NCI-H2196 (cell line): ENCODE results near the gene TPCN2.
"Not testable (repeated sequence)": the region's sequence is repeated elsewhere in the genome, so short reads cannot be mapped to it uniquely, and the experiment has no call there.

Experiments used
- DNase-seq: peaks from one replicate; lab custom pipeline; 2025; ENCODE audit not compliant: unreplicated experiment; lab: John Stamatoyannopoulos, UW

TPCN2 gene

DNA sequence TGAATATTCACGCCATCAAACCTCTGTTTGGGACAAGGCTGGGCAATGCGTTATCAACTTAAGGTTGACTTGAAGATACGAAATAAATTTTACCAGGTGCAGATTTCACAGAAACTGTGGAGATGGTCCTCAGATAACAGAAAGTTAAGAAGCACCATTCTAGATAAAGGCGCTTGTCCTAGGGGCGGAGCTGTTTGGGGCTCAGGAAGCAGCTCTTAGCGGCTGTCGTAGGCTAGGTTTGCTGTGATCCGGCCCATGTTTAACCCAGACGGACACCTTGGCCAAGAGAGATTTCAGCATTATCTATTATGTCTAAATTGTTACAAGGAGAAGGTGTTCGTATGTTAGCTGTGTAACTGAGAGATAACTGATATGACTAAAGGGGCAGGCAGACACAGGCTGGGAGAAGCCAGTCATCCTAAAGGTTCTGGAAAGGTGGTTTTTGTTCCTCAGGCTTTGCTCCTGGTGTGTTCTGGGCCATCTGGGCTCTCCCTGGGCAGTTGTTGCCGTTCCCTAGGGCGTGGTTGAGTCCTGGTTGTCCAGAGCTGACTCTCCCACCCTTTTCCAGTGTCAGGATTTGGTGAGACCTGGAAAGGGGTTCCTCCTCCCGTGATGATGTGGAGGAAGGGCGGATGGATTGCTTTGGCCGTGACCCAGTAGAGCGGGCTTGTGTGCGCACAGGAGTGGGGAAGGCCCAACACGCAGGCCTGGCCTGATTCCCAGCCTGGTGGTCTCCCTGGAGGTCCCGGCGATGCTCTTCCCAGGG lies 25.8 kb downstream of the TPCN2 start:
- DNase-seq: no peak

DNA sequence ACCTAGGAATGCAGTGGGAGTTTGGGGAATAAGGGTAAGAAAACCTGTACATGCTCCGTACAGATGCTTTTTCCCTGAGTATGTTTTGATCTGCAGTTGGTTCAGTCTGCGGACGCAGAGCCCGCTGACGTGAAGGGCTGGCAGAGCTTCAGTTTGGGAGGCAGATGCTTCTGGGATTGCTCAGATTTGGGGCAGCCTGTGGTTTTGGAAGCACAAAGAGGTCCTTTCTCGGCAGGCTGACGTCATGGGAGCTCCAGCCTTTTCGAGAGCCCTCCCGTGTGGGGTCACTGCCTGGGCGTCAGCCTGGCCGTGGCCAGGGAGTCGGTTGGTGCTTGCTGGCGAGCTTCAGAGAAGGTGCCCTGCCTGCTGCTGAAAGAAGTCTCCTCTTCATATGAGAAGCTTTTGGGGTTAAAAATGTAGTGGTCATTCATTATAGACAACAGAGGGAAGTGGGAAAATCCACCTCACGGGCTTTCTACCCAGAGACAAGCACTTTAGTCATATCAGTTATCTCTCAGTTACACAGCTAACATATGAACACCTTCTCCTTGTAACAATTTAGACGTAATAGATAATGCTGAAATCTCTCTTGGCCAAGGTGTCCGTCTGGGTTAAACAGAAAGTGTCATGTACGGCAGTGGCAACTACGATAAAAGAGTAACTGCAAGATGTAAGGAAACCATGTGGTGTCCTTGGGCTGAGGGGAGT lies 26.8 kb downstream of the TPCN2 start:
- DNase-seq: no peak

DNA sequence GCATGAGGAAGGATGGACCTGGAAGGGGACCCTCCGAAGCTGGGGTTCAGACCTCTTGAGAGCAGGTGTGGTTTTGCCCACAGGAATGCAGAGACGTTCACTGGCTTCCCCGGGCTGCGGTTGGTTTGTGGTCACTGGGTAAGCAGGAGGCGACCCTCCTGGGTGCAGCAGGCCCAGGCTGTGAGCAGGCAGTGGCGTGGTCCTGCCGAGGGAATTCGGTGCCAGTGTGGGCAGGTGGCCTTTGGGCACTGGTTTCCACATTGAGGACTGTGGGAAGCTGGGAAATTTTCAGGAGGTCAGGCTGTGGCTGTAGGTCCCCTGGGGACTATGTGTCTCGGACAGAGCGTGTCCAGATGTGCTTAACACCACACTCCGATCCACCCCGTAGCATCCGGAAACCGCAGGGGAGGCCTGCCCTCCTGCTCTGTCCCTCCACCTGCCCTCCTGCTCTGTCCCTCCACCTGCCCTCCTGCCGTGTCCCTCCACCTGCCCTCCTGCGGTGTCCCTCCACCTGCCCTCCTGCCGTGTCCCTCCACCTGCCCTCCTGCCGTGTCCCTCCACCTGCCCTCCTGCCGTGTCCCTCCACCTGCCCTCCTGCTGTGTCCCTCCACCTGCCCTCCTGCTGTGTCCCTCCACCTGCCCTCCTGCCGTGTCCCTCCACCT lies 27.5 kb downstream of the TPCN2 start:
- no peak for DNase-seq

DNA sequence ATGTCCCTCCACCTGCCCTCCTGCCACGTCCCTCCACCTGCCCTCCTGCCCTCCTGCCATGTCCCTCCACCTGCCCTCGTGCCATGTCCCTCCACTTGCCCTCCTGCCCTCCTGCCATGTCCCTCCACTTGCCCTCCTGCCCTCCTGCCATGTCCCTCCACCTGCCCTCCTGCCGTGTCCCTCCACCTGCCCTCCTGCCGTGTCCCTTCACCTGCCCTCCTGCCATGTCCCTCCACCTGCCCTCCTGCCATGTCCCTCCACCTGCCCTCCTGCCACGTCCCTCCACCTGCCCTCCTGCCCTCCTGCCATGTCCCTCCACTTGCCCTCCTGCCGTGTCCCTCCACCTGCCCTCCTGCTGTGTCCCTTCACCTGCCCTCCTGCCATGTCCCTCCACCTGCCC lies 28.2 kb downstream of the TPCN2 start:
- DNase-seq: not testable (repeated sequence)

DNA sequence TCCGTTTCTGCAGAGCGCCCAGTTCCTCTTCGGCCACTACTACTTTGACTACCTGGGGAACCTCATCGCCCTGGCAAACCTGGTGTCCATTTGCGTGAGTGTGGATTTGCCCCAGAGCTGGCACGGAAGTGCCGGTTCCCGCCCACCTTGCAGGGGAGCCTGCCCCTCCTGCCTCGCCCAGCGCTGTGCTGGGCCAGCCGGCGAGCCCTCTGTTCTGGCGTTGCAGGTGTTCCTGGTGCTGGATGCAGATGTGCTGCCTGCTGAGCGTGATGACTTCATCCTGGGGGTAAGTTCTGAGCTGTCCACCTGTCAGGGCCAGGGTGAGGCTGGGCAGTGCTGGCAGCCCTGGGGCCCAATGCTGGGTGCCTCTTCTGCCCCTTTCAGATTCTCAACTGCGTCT lies 29.8 kb downstream of the TPCN2 start:
- DNase-seq: no peak

DNA sequence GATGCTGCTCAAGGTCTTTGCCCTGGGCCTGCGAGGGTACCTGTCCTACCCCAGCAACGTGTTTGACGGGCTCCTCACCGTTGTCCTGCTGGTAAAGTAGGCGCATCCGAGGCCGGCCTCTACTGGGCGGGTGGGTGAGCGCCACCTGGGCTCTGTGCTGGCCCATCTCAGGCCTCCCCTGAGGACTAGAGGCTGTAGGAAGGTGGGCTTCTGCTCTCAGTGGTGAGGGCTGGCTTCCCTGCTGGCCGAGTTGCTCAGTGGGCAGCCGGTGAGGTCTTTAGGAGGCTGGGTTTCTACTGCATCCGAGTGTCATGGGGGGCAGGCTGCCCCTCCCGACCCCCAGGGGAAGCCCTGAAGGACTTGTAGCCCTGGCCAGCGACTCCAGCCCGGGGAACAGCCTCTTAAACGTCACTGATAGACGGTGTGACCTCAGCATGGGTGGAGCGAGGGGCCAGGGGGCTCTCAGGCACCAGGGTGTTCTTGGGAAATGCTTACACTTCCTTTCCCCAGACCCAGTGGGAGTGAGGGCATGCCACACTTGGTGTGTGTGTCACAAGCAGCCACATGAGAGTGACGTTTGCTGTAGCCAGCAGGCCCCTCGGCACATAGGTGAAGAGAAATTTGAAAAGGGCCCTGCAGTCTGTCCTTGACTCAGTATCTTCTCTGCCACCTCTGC lies 30.3 kb downstream of the TPCN2 start:
- DNase-seq: no peak

DNA sequence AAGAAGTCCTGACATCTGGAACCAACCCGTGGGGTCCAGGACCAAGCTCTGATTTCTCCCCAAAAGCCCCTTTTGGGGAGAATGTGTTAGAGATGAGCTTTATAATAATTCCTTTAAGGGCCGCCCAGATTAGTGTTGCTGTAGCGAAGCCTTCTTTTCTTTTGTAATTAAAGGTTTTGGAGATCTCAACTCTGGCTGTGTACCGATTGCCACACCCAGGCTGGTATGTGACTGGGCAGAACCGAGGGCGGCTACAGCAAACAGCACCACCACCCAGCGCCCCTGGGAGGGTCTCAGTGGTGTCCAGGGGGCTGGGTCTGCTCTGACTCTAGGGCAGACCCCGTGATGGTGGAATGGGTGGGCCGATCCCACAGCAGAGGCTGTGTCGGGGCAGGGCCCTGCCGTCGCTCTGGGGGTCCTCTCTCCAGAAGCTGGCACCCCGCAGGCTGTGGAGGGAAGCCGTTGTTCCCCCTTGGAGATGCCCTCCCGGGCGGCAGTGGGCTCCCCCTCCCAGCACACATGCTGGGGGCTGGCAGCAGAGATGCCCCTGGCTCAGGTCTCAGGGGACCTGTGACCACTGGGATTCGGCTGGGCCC lies 31.0 kb downstream of the TPCN2 start:
- no peak for DNase-seq

DNA sequence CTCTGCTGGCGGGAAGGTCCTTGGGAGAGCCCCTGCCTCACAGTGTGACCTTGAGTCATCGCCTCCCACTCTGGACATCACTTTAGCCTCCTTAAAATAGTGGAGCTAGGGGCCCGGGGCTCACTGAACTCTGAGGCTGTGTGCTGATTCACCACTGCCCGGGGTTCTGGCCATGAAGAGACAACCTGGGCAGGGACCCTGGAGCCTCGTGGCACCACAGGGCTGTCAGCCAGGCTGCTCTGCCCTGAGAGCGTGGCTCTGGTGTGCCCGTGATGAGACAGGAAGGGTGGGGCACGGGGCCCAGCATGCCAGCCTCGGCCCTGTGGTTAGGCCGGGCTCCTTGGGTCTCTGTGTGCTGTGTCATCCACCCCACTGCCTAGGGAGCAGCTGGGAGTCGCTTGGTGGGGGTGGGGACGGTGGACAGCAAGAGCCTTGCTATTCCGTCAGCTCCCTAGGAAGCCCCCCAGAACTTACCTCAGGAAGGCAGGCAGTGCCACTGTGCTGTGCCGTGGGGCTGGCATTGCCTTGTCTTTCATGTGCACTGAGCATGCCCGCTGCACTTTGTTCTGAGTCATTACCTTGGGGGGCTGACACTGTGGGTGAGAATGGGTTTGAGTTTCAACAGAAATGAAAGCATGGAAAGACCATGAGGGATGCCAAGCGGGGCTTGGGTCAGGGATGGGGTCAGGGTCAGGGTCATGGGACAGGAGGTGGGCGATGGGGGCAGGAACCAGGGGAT lies 31.7 kb downstream of the TPCN2 start:
- DNase-seq: no peak

DNA sequence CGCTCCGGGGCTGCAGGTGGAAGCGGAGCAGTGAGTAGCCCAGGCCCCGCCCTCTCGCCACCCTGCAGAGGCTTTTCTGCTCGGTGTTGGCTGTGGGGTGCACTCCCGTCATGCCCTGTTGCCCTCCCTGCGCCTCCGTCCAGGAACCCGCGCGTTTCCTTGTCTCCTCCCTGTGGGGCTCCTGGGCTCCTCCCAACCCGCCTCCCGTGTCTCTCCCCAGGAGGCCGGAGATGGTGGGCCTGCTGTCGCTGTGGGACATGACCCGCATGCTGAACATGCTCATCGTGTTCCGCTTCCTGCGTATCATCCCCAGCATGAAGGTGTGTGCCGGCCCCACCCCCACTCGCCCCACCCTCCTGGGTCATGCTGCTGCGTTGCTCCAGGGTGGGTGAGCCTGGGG lies 32.4 kb downstream of the TPCN2 start:
- no peak for DNase-seq

DNA sequence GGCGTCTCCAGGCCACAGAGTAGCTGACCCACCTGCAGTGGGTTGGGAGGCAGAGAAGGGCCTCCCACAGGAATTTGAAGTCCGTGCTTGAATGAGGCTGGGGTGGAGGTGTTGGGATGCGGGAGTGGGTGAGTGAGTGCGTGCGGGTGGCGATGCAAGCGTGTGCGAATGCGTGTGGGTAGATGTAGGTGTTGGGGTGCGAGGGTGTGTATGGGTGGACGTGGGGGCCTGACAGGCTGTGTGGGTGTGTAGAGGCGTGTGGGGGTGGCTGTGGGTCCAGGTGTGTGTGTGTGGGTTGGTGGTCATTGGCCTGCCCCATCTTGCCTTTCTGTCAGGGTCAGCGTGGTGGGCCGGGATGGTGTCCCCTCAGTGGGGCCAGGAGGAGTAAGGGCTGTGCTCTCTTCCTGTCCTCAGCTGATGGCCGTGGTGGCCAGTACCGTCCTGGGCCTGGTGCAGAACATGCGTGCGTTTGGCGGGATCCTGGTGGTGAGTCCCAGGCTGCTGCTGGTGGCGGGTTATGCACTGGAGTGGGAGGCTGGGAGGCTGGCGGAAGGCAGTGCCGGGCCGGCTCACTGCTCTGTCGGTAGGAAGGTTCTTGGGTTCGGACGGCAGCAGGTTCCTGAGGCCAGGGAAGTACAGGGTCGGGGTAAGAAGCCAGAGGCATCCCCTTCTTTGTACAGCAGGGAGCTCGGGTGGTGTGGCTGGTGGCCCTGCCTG lies 35.0 kb downstream of the TPCN2 start:
- DNase-seq: no peak

DNA sequence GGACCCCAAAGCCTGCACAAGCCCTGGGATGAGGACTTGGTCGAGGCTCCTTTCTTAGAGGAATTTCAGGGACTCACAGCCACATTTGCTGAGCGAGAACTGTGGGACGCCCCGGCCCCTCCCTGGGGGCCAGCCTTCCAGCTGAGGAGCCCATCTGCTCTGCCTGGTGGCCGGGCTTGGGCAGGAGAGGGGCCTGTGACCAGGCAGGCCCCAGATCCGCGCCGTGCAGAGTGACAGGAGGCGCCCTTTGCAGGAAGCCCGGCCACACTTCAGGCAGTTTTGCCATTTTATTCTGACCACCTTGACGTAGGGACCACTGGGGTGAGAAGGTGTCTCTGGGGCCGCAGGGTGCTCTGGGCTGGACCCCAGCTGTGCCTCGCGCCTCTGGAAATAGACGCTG lies 35.6 kb downstream of the TPCN2 start:
- DNase-seq: no peak

DNA sequence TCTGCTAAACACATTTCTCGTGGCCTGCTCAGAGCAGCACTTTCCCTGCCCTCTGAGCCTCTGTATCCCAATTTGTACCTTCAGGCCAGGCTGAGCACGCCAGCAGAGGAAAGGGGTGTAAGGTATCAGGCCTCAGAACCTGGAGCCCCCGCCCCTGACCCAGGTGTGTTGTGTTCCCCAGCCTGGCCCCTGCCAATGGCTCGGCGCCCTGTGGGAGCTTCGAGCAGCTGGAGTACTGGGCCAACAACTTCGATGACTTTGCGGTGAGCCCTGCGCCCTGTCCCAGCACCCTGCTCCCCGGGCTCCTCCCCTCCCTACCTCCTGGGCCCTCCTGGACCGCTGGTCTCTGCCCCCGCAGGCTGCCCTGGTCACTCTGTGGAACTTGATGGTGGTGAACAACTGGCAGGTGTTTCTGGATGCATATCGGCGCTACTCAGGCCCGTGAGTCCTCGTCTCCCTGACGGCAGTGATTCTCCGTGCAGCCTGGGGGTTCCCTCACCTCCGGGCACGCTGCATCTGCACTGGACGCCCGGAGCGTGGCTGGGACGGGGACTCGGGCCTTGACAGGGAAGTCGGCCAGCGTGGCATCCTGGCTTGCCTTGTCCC lies 36.9 kb downstream of the TPCN2 start:
- DNase-seq: no peak

DNA sequence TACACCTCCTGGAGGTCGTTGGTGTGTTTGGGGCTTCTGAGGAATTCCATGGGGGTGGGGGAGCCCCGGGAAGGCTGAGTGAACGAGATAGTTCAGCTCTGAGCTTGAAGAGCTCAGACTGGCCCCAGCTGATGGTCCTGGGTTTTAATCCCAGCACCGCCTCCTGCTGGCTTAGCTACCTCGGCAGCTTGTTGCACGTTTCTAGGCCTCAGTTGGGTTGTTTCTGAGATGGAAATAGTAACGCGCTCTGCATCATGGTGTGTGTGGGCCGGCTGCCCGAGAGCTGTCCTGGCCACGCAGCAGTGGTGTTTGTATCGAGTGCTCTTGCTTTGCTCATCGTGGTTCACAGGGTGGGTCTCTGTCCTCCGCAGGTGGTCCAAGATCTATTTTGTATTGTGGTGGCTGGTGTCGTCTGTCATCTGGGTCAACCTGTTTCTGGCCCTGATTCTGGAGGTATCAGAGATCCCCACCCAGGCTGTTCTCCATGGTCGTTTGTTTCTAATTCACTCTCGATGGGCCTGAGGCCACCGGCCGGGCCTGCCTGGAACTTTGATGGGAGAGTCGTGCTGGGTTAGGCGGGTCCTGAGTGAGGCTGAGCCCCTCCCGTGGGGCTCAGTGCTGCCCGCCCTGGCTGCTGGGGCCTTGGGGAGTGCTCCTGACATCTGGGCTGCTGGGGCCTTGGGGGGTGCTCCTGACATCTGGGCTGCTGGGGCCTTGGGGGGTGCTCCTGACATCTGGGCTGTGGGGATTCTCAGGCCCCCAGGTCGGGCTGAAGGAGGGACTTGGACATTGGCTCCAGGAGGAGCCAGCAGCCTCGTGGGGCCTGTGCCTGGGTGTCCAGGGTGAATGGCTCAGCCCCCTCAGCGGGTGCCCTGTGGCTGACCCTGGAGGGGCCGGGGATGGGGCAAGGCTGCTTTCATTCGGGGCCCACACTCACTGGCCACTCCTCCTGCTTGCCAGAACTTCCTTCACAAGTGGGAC lies 37.7 kb downstream of the TPCN2 start:
- no peak for DNase-seq

DNA sequence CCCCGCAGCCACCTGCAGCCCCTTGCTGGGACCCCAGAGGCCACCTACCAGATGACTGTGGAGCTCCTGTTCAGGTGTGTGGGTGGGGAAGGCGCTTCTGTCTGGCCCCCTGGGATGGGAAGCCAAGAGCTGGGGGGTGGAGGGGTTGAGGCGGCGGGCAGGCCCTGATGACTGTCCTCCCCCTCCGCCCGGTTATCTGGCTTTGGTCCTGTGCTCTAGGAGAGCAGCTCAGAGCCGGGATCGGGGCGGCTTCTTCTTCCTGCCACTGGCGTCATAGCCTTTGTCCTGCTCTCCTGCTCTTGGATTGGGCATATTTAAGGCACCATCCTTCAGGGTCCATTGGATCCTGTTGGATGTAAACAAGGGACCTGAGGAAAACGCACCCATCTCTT lies 38.4 kb downstream of the TPCN2 start:
- no peak for DNase-seq

DNA sequence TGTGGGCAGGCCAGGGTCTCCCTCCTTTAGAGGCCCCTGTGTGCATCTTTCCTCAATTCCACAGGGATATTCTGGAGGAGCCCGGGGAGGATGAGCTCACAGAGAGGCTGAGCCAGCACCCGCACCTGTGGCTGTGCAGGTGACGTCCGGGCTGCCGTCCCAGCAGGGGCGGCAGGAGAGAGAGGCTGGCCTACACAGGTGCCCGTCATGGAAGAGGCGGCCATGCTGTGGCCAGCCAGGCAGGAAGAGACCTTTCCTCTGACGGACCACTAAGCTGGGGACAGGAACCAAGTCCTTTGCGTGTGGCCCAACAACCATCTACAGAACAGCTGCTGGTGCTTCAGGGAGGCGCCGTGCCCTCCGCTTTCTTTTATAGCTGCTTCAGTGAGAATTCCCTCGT lies 39.1 kb downstream of the TPCN2 start:
- no peak for DNase-seq

DNA sequence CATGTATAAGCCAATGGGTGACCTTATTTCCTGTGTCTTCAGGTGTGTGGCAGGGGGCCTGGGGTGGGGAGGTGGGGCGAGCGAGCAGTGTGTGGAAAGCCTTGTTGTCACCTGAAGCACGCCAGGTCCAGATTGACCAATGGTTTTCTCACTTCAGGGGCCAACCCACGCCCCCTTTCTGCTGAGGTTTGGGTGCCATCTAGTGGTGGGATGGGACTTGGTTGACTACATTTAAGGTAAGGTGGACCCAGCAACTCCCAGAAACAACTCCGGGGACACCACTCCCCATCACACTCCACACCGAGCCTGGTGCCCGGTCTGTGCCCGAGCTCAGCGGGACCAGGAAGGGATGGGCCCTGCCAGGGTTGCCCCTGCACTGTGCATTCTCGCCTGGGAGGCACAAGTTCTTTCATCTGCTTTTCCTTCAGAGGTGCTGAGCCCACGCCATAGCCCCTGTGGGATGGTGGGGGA lies 40.0 kb downstream of the TPCN2 start:
- peak; percentile 86 for DNase-seq

DNA sequence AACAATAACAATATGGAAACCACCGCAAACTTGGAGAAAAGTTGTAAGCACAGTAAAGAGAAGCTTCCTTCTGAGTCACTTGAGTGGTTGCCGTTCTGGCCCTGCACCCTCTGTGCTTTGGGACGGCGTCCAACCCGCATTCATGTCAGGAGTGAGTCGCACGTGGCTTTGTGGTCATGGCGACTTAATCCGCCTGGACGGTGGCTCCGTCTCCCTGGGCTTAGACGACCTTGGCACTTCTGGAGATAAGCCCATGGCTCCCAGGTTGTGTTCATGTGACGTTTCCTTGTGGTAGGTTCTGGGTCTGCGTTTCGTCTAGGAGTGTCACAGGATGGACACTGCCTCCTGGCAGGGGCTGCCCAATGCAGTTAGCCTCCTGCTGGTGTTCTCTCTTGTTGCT lies 40.5 kb downstream of the TPCN2 start:
- peak; percentile 14 for DNase-seq

DNA sequence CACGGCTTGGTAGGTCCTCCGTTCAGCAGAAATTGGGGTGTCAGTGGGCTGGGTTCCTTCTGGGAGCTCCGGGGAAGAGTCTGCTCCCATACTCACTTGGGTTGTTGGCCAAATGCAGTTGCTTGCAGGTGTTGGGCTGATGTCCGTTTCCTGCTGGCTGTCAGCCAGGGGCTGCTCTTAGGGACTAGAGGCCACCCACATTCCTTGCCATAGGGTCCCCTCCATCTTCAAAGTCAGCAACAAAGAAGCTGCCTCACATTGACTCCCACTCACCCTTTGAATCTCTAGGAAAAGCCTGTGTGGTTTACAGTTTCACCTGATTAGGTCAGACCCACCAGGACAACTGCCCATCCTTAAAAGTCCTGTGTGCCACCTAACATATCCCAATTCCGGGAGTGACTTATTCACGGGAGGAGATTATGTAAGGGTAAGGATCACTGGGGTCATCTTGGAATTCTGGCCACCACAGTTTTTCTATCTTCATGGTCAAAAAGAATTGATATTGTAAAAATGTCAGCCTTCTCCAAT lies 43.0 kb downstream of the TPCN2 start:
- no peak for DNase-seq
